ENCODE data around the gene SEC16B.

- TF ChIP-seq POLR2AphosphoS5 (IDR thresholded peaks at IDR 0.05) (no peak), POLR2A (IDR thresholded peaks at IDR 0.05) (no peak), EP300 (IDR thresholded peaks at IDR 0.05; ENCODE audit: low read depth) (no peak)
- TF ChIP-seq, protein P1, sequence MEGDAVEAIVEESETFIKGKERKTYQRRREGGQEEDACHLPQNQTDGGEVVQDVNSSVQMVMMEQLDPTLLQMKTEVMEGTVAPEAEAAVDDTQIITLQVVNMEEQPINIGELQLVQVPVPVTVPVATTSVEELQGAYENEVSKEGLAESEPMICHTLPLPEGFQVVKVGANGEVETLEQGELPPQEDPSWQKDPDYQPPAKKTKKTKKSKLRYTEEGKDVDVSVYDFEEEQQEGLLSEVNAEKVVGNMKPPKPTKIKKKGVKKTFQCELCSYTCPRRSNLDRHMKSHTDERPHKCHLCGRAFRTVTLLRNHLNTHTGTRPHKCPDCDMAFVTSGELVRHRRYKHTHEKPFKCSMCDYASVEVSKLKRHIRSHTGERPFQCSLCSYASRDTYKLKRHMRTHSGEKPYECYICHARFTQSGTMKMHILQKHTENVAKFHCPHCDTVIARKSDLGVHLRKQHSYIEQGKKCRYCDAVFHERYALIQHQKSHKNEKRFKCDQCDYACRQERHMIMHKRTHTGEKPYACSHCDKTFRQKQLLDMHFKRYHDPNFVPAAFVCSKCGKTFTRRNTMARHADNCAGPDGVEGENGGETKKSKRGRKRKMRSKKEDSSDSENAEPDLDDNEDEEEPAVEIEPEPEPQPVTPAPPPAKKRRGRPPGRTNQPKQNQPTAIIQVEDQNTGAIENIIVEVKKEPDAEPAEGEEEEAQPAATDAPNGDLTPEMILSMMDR (IDR thresholded peaks at IDR 0.05), result no peak
These were observed 64.2 kb downstream of the SEC16B start for GRCh38 chr1:177905686-177906085.
